Common myeloid progenitor, CD34-positive (primary cell): ENCODE data around the gene SLC2A5.
A peak's percentile ranks its signal among the peaks of the same experiment; 100 is the strongest.

Experiments used
- CTCF ChIA-PET: fragments of 350-600 bp; sonication (Branson Sonifier 250); formaldehyde crosslinking; loops from one replicate; lab custom pipeline; 2021; ENCODE audit warnings: antibody characterized with exemption; lab: Charles Lee
- POLR2A ChIA-PET: fragments of 350-600 bp; sonication (Branson Sonifier 250); formaldehyde crosslinking; loops from one replicate; lab custom pipeline; 2021; ENCODE audit warnings: antibody characterized with exemption; lab: Charles Lee
- DNase-seq, 3 donors: peaks; one replicate each; pipeline versions ENCODE4 v3.0.0 to v3.0.0-alpha.2; 2013
- H3K27ac ChIP-seq, 2 experiments: 1 replicate in 1 of 2; 2 replicates in 1 of 2; pipeline ENCODE4 v1.7.0; 2013; ENCODE audit warnings: inconsistent platforms in 2 of 2, low read length in 2 of 2, mild to moderate bottlenecking in 2 of 2, low read depth in 1 of 2, moderate library complexity in 1 of 2; ENCODE audit not compliant: severe bottlenecking in 2 of 2, insufficient read depth in 1 of 2, poor library complexity in 1 of 2
- H3K27me3 ChIP-seq, 5 experiments: replicated peaks in 2 of 5; 1 replicate in 3 of 5; 2 replicates in 2 of 5; pipeline versions ENCODE4 v1.6.1 to v1.7.0; 2013; ENCODE audit warnings: low read length in 4 of 5, mild to moderate bottlenecking in 2 of 5, moderate library complexity in 2 of 5, inconsistent platforms in 1 of 5; ENCODE audit not compliant: insufficient read depth in 5 of 5, control insufficient read depth in 4 of 5
- H3K36me3 ChIP-seq, 4 experiments: 1 replicate in 2 of 4; 2 replicates in 2 of 4; pipeline versions ENCODE4 v1.6.1 to v1.7.0; 2013; ENCODE audit warnings: low read length in 3 of 4, control low read depth in 1 of 4, mild to moderate bottlenecking in 1 of 4; ENCODE audit not compliant: control insufficient read depth in 4 of 4, insufficient read depth in 4 of 4
- H3K4me1 ChIP-seq, 4 experiments: 1 replicate in 3 of 4; 2 replicates in 1 of 4; pipeline versions ENCODE4 v1.6.1 to v1.7.1; 2013; ENCODE audit warnings: low read length in 3 of 4, mild to moderate bottlenecking in 3 of 4, control low read depth in 1 of 4, inconsistent platforms in 1 of 4, moderate library complexity in 1 of 4; ENCODE audit not compliant: control insufficient read depth in 4 of 4, insufficient read depth in 4 of 4; ENCODE audit errors: control extremely low read depth in 1 of 4
- H3K4me3 ChIP-seq, 7 experiments: 1 replicate in 4 of 7; 2 replicates in 3 of 7; pipeline versions ENCODE4 v1.5.1 to v1.7.0; 2013; ENCODE audit warnings: mild to moderate bottlenecking in 7 of 7, low read length in 6 of 7, moderate library complexity in 6 of 7, inconsistent platforms in 2 of 7, low read depth in 2 of 7, control low read depth in 1 of 7; ENCODE audit not compliant: insufficient read depth in 4 of 7, control insufficient read depth in 1 of 7; ENCODE audit errors: extremely low read depth in 1 of 7
- H3K9me3 ChIP-seq, 5 experiments: 1 replicate in 4 of 5; 2 replicates in 1 of 5; pipeline versions ENCODE4 v1.6.1 to v1.7.1; 2013; ENCODE audit warnings: low read length in 4 of 5, mild to moderate bottlenecking in 2 of 5, inconsistent platforms in 1 of 5, low read depth in 1 of 5, moderate library complexity in 1 of 5; ENCODE audit not compliant: control insufficient read depth in 4 of 5, insufficient read depth in 2 of 5; ENCODE audit errors: control extremely low read depth in 1 of 5
- WGBS: methylation state at CpG from one replicate; pipeline ENCODE4 v1.1.5; 2013; ENCODE audit not compliant: insufficient coverage; 5-methylcytosine and 5-hydroxymethylcytosine counted together

Gene SLC2A5

DNA sequence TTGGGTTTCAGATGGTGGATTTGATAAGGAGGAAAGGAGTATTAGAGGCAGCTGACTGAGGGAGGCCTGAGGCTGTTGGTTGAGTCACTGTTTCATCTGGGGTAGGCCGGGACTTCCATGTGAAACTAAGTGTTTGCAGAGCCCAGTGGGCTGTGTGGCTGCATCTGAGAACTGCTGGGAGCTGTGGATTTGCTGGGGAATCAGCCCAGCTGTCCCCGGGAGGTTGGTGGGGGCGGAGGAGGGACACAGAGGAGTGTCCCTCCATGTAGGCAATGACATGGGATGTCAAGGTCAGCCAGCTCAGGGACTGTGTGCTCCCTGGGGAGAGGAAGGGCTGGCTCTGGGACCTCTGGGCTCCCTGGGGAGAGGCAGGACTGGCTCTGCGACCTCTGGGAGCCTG lies 79.6 kb downstream of the SLC2A5 start:
- H3K36me3 ChIP-seq = no peaks in the 10 kb centered on the region
- ChIA-PET POLR2A (no interaction called here), CTCF (interaction anchor here (0.6 to 12.8 kb wide), 16 partner anchors 11 to 129 kb away, joined by 3 to 133 read pairs (median 6); no protein-coding TSS in a partner anchor)
- peaks cover 4 to 17% (median 8%) of the 10 kb centered on the region in 4 experiments for H3K4me1 ChIP-seq
- H3K9me3 ChIP-seq = no peaks in the 10 kb centered on the region
- H3K4me3 ChIP-seq = no peak overlapping the region
- no peaks in the 10 kb centered on the region for H3K27me3 ChIP-seq
- H3K27ac ChIP-seq = no peak overlapping the region
- 94% methylated on average over 3 of the region's 4 CpGs for WGBS
- DNase-seq = no peak

DNA sequence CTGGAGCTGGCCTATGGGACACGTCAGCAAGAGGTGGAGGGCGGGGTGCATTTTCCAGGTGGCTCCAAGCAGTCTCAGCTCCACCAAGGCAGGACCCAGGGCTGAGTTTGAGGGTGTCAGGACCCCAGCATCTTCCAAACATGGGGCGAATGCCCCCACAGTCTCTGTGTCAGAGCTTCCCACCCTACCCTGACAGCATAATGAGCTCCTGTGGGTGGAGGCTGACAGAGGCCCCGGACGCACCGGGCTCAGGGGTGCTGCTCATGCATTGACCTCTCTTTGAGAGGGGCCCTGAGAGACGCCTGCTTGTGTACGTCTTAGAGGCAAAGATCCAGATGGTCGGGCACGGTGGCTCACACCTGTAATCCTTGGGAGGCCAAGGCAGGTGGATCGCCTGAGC lies 80.4 kb downstream of the SLC2A5 start:
- 99% methylated on average over 11 of the region's 11 CpGs for WGBS
- POLR2A ChIA-PET = no interaction called here
- H3K27me3 ChIP-seq = no peaks in the 10 kb centered on the region

DNA sequence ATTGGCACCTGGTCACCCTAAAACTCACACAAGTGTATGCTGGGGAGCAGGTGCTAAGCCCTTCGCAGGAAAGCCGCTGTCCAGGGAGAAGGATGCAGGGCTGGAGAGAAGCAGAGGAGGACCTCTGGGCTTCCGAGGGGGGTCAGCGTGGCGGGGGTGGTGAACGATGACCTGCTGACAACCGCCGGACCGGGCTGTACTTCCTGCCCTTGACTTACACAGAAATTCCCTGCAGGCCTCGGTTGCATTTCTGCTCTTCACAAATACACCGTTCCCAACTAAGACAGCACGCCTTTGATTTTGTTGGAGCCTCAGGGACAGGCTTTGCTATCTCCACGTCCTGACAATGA lies 80.8 kb downstream of the SLC2A5 start:
- Histone ChIP-seq H3K27me3 (no peaks in the 10 kb centered on the region), H3K9me3 (no peaks in the 10 kb centered on the region), H3K27ac (no peak overlapping the region), H3K4me1 (peaks cover 4 to 17% (median 8%) of the 10 kb centered on the region in 4 experiments), H3K36me3 (no peaks in the 10 kb centered on the region), H3K4me3 (no peak overlapping the region)
- POLR2A ChIA-PET = no interaction called here
- no peak for DNase-seq
- CTCF ChIA-PET = interaction anchor here (1.2 to 12.8 kb wide), 11 partner anchors 12 to 128 kb away, joined by 4 to 133 read pairs (median 8); no protein-coding TSS in a partner anchor
- WGBS = 95% methylated on average over 12 of the region's 13 CpGs

More for the DNA sequence above, 80.4 kb downstream of the SLC2A5 start:
- peaks cover 4 to 17% (median 8%) of the 10 kb centered on the region in 4 experiments for H3K4me1 ChIP-seq
- H3K9me3 ChIP-seq = no peaks in the 10 kb centered on the region
- H3K4me3 ChIP-seq = no peak overlapping the region
- CTCF ChIA-PET = interaction anchor here (0.9 to 12.8 kb wide), 15 partner anchors 12 to 129 kb away, joined by 4 to 133 read pairs (median 7); no protein-coding TSS in a partner anchor
- H3K36me3 ChIP-seq = no peaks in the 10 kb centered on the region
- no peak for DNase-seq
- H3K27ac ChIP-seq = no peak overlapping the region

DNA sequence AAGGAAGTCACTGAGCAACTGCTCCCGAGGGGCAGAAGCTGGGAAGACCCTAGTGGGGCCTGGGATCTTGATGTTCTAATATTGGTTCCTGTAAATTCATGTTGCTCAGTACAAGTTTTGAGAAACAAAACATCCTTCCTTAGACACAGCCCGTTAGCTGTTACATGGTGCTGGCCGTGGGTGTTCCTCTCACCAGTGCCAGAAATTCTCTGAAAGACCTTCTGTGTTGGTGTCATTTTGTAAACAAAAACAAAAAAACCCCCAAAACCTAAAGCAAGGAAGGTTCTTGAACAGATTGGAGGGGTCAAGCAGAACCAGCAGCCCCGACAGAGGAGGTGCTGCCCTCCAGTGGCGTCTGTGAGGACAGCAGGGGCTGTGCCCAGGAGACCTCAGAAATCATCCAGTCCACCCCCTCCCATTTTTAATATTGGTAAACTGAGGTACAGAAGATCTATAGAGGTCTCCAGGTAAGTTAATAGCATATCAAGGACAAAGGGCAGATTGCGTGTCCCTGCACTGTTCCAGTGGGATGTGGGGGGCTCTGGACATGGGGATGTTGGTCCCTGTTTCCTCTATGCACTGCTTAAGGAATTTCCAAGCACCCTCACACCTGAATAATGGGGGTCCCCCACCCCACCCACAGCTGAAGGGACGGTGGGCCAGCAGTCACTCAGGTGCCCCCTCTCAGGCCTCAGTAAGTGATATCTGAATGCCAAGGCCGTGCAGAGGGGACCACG lies 81.4 kb downstream of the SLC2A5 start:
- DNase-seq = peak; percentile 38 to 63 (median 45)
- ChIA-PET CTCF (interaction anchor here (0.9 to 12.8 kb wide), 21 partner anchors 10 to 128 kb away, joined by 3 to 133 read pairs (median 5); no protein-coding TSS in a partner anchor), POLR2A (no interaction called here)
- 49% methylated on average over 5 of the region's 9 CpGs for WGBS
- no peaks in the 10 kb centered on the region for H3K27me3 ChIP-seq
- no peaks in the 10 kb centered on the region for H3K9me3 ChIP-seq
- H3K27ac ChIP-seq = no peak overlapping the region
- peaks cover 4 to 17% (median 8%) of the 10 kb centered on the region in 4 experiments for H3K4me1 ChIP-seq
- H3K4me3 ChIP-seq = peak overlapping the region in 2 of 7 experiments; percentile 11 to 13
- no peaks in the 10 kb centered on the region for H3K36me3 ChIP-seq

DNA sequence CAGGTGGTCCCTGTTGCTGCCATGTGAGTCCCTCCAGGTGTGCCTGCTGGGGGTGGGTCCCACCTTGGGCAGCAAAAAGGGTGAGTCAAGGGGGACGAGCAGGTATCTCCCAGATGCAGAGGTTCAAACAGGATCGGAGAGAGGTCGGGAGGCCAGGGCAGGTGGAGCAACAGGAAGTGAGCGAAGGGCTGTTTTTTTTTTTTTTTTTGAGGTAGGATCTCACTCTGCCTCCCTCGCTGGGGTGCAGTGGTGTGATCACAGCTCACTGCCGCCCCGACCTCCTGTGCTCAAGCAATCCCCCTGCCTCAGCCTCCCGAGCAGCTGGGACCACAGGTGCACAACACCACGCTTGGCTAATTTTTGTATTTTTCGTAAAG lies 82.6 kb downstream of the SLC2A5 start:
- Histone ChIP-seq H3K9me3 (no peaks in the 10 kb centered on the region), H3K4me3 (no peak overlapping the region), H3K36me3 (no peaks in the 10 kb centered on the region), H3K27ac (no peak overlapping the region), H3K4me1 (peaks cover 4 to 17% (median 8%) of the 10 kb centered on the region in 4 experiments), H3K27me3 (no peaks in the 10 kb centered on the region)
- no peak for DNase-seq
- WGBS = 92% methylated on average over 7 of the region's 10 CpGs
- CTCF ChIA-PET = interaction anchor here (0.9 to 12.8 kb wide), 14 partner anchors 9 to 126 kb away, joined by 3 to 133 read pairs (median 4); no protein-coding TSS in a partner anchor
- POLR2A ChIA-PET = interaction anchor here (0.6 kb wide), 2 partner anchors 56 to 88 kb away, joined by 3 read pairs; no protein-coding TSS in a partner anchor

DNA sequence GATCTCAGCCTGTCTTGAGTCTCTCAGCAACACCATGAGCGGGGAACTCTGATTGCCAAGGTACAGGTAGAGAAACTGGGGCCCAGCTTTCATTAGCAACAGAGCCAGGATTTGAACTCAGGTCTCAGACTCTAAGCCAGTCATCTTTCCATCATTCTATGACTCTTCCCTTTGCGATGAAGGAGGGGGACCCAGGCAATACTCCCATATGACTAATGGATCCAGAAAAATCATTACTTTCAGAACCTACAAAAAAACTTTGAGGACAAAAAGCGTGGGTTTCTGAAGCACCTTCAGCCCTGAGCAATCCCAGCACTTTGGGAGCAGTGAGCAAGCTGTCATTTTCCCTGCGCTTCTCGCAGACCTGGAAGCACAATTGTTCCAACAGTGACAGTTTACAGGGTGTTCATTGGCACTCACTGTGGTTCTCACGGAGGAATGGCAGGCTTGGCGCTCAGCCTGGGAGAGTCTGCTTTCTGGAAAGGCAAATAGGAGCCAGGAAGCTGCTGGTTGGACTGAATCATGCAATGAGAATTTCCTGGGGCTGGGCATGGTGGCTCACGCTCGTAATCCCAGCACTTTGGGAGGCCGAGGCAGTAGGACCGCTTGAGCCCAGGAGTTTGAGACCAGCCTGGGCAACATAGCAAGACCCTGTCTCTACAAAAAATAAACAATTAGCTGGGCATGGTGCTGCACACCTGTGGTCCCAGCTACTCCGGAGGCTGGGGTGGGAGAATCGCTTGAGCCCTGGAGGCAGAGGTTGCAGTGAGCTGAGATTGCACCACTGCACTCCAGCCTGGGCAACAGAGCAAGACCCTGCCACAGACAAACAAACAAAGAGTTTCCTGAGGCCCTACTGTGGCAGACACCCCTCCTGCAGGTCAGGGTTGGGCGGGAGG lies 83.3 kb downstream of the SLC2A5 start:
- DNase-seq = no peak

More for the DNA sequence above, 83.3 kb downstream of the SLC2A5 start:
- Histone ChIP-seq H3K4me1 (peaks cover 4 to 17% (median 8%) of the 10 kb centered on the region in 4 experiments), H3K4me3 (no peak overlapping the region), H3K9me3 (no peaks in the 10 kb centered on the region), H3K27me3 (no peaks in the 10 kb centered on the region), H3K27ac (no peak overlapping the region), H3K36me3 (no peaks in the 10 kb centered on the region)
- ChIA-PET CTCF (interaction anchor here (1.0 to 12.8 kb wide), 11 partner anchors 9 to 99 kb away, joined by 3 to 133 read pairs (median 5); no protein-coding TSS in a partner anchor), POLR2A (interaction anchor here (0.6 kb wide), 1 partner anchor 56 kb away, joined by 3 read pairs; no protein-coding TSS in a partner anchor)
- 96% methylated on average over 14 of the region's 14 CpGs for WGBS
